CD4-positive, alpha-beta T cell treated with Interleukin-6 for 4 hours (primary cell): ENCODE data around the gene BMP10.
A peak's percentile ranks its signal among the peaks of the same experiment; 100 is the strongest.
"Not testable (repeated sequence)": the region's sequence is repeated elsewhere in the genome, so short reads cannot be mapped to it uniquely, and the experiment has no call there.

Experiments used
- DNase-seq: peaks from one replicate; pipeline ENCODE4 v3.0.0-alpha.2; 2020; ENCODE audit warnings: mixed read lengths

Gene BMP10, protein sequence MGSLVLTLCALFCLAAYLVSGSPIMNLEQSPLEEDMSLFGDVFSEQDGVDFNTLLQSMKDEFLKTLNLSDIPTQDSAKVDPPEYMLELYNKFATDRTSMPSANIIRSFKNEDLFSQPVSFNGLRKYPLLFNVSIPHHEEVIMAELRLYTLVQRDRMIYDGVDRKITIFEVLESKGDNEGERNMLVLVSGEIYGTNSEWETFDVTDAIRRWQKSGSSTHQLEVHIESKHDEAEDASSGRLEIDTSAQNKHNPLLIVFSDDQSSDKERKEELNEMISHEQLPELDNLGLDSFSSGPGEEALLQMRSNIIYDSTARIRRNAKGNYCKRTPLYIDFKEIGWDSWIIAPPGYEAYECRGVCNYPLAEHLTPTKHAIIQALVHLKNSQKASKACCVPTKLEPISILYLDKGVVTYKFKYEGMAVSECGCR

DNA sequence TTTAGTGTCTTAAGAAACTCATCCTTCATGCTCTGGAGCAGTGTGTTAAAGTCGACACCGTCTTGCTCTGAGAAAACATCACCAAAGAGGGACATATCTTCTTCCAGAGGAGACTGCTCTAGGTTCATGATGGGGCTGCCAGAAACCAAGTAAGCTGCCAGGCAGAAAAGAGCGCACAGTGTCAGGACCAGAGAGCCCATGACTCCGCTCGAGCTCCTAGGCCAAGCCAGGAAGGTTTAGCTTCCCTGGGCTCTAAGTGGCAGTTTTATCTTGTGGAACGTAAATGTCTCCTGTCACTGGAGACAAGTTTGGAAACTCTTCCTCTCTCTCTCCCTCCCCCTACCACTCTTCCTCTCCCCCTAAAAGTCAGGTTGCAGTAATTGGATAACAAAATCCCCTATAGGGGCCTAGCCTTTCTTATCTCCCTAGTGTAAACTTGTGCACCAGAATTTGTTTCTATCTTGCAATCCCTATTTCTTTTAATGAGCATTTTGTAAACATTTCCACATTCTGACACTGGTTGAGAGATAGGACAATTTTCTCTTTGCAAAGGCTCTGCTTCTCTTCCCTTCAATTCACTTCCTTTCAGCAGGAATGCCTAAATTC is at the start of gene BMP10:
TSS of gene BMP10 (minus strand) at position 239 of the 606 bp plus-strand sequence. CDS start at position 200, 39 bp downstream.
- no peak for DNase-seq

- DNase-seq = no peak
Observed at GRCh38 chr2:68920481-68921170, 49.4 kb upstream of the BMP10 start.

- DNase-seq = no peak
Observed at GRCh38 chr2:68918497-68918896, 47.3 kb upstream of the BMP10 start.

DNA sequence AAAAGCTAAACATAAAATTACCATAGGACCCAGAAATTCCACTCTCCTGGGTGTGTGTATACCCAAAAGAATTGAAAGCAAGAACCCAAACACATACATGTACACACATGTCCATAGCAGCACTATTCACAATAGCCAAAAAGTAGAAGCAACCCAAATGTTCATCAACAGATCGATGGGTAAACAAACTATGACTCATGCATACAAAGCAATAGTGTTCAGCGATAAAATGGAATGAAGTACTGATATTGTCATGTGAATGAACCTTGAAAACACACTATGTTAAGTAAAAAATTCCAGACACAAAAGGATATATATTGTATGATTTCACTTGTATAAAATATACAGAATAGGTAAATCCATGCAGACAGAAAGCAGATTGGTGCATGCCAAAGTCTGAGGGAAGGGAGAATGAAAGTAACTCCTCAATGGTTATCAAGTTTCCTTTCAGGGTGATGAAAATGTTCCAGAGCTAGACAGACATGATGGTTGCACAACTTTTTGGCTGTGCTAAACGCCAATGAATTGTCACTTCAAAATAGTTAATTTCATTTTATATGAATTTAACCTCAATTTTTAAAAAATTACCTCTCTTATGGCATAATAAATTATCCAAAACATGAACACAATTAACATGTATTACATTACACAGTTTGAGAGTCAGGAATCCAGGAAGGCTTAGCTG is 46.0 kb upstream of the BMP10 start:
- DNase-seq = no peak

DNA sequence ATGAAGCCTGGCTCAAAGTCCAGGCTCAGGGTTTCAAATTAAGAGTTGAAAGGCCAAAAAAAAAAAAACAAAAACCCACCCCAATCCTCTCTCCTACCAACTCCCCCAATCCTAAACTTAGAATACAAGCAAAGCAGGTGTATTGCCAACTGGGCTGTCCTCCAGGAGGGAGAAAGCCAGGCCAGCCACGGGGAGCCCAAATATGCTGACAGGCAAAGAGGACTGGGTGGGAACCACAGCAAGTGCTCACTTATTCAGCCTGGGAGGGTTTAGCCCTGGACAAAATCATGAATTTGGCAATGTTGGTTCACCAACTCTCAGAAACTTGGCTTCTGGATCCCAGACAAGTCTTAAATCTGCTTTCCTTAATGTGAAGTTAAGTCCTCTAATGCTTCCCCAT is 45.0 kb upstream of the BMP10 start:
- DNase-seq = no peak

DNA sequence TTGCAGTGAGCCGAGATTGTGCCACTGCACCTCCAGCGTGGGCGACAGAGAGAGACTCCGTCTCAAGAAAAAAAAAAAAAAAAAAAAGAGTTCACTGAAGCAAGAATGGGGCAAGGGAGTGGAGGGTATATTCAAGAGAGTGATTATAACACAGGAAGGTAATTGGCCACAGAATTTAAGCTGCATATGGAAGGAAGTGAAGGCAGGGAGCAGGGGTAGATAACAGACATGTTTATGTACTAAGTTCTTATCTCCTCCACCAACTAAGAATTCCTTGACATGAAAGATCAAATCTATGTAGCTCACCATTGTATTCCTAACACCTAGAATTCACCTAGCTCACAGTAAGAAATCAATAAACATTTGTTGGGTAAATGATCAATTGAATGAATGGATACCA is 44.2 kb upstream of the BMP10 start:
- no peak for DNase-seq

DNA sequence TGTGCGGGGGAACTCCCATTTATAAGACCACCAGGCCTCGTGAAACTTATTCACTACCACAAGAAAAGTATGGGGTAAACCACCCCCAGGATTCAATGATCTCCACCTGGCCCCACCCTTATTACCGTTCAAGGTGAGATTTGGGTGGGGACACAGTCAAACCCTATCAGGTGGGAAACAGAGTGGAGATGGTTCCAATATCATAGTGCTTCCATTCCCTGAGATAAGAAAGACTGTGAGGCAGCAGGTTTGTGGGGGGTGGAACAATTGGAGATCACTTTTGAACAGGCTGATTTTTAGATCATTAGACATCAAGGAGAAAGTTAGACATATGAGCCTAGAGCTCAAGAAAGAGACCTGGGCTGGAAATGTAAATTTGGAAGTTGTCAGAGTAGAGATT is 42.2 kb upstream of the BMP10 start:
- no peak for DNase-seq

GRCh38 chr2:68912732-68913131 is 41.5 kb upstream of the BMP10 start:
- peak; percentile 50 for DNase-seq

- no peak for DNase-seq
Observed at GRCh38 chr2:68912111-68912510, 40.9 kb upstream of the BMP10 start.

DNA sequence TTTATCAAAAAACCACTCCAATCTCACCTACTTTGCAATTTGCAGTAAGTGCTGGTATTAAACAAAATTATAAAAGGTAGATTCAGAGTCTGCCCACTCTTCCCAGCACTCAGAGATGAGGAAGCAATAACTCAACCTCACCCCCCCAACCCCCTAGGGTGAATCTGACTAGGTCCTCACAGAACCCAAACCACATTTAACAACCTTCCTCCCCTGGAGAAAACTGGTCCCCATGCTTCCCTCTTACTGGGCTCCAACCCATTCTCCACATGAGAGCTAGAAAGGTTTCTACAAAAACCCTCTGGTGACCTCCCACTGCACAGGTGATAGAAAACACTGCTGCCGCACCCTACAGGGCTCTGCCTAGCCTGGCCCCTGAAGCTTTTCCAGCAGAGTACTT is 40.5 kb upstream of the BMP10 start:
- DNase-seq = no peak

- DNase-seq = no peak
Observed at GRCh38 chr2:68911246-68911645, 40.0 kb upstream of the BMP10 start.

- peak; percentile 79 for DNase-seq
Observed at GRCh38 chr2:68909793-68910674, 38.8 kb upstream of the BMP10 start.

GRCh38 chr2:68908392-68908970 is 37.3 kb upstream of the BMP10 start:
- peak; percentile 92 for DNase-seq

DNA sequence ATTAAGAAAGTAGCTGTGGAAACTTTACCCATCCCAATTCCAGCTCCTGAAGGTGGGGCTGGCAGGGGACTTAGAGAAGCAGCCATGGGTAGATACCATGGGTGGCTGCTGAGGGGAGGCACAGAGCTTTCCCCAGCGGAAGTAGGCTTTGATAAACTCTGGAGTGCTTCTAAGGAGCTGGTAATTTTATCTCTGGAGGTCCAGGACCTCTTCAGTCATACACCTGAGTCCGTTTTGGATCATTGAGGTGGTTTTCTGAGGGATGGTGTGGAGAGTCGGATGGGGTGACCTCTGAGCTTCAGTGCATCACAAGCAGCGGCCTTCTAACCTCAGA is 36.7 kb upstream of the BMP10 start:
- no peak for DNase-seq

- DNase-seq = peak; percentile 14
Observed at GRCh38 chr2:68907232-68907919, 36.2 kb upstream of the BMP10 start.

GRCh38 chr2:68906716-68907115 is 35.5 kb upstream of the BMP10 start:
- no peak for DNase-seq

- DNase-seq = no peak
Observed at GRCh38 chr2:68905116-68905515, 33.9 kb upstream of the BMP10 start.

DNA sequence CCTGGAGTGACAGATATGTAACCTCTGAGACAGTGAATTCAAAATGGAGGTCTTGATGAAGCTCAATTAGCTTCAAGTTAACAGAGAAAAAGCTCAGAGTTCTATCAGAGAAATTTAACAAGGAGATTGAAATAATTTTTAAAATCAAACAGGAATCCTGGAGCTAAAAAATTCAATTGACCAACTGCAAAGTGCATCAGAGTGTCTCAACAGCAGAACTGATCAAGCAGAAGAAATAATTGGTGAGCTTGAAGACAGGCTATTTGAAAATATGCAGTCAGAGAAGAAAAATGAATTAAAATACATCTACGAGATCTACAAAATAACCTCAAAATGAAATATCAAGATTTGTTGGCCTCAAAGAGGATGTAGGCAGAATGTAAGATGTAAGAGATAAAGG is 30.4 kb upstream of the BMP10 start:
- DNase-seq = no peak

DNA sequence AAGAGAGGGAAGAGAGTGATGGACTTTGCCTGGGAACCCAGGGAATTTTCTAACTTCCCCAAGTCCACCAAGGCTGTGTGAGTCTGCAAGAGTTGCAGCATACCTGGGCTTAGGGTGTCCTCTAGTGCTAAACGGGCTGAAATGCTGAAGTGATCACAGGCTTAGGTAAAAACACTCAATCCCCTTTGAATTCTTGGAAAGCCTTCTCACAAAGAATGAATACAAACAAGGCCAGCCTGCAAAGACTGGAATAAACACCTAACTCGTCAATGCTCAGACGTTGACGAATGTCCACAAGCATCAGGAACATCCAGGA is 30.0 kb upstream of the BMP10 start:
- no peak for DNase-seq

DNA sequence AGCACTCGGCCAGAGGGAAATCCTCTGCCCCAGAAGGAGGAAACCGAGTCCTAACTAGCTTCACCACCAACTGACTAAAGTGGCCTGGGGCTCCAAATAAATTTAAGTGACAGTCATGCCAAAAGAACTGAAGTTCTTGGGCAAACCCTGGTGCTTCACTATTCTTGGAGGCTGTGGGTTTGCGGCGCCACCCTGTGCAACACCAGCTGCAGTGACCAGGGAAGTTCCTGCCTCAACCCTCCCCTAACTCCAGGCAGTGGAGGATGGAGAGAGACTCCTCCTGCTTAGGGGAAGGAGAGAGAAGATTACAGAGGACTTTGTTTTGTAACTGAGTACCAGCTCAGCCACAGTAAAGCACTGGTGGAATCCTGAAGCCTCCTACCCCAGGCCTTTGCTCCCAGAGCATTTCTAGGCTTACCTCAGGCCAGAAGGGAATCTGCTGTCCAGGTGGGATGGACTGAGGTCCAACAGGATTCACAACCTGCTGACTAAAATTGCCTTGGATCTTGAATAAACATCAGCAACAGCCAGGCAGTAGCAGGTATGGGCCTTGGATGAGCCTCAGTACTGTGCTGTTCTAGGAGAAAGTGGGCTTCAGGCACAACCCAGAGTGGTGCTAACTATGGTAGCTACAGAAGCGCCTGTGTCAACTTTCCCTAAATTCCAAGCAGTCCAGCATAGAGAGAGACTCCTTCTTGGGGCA is 29.4 kb upstream of the BMP10 start:
- no peak for DNase-seq

DNA sequence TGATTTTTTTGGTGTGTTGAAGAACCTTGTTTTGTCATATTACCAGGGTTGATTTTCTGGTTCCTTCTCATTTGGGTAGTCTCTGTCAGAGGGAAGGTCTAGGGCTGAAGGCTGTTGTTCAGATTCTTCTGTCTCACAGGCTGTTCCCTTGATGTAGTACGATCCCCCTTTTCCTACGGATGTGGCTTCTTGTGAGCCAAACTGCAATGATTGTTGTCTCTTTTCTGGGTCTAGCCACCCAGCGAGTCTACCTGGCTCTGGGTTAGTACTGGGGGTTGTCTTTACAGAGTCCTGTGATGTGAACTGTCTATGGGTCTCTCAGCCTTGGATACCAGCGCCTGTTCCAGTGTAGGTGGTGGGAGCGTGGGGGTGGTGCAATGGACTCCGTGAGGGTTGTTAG is 24.8 kb upstream of the BMP10 start:
- DNase-seq = not testable (repeated sequence)
